ENCODE data around the gene EFNB2.

EFNB2 gene

GRCh38 chr13:106455777-106456176 lies 79.7 kb downstream of the EFNB2 start:
- no peak for DNase-seq (ENCODE audit: low spot score)
- FAIRE-seq = no peak

GRCh38 chr13:106455190-106455589 lies 80.3 kb downstream of the EFNB2 start:
- FAIRE-seq (no peak), DNase-seq (ENCODE audit: low spot score) (no peak)

- no peak for FAIRE-seq
- no peak for DNase-seq (ENCODE audit: low spot score)
These were observed 82.4 kb downstream of the EFNB2 start for GRCh38 chr13:106453101-106453500.

GRCh38 chr13:106450991-106451390 lies 84.5 kb downstream of the EFNB2 start:
- DNase-seq (ENCODE audit: low spot score) = no peak
- no peak for FAIRE-seq

GRCh38 chr13:106449096-106449495 lies 86.4 kb downstream of the EFNB2 start:
- DNase-seq (ENCODE audit: low spot score) = no peak
- FAIRE-seq = no peak

- DNase-seq (ENCODE audit: low spot score) = no peak
- FAIRE-seq = no peak
These were observed 89.5 kb downstream of the EFNB2 start for GRCh38 chr13:106445996-106446395.

- FAIRE-seq (no peak), DNase-seq (ENCODE audit: low spot score) (no peak)
These were observed 91.7 kb downstream of the EFNB2 start for GRCh38 chr13:106443607-106444322.

- FAIRE-seq = no peak
- no peak for DNase-seq (ENCODE audit: low spot score)
These were observed 94.6 kb downstream of the EFNB2 start for GRCh38 chr13:106440866-106441265.
